Kidney (tissue), 14 donors: Measurements from ENCODE around the gene SHBG. TPM values are rescaled to one million over a fixed set of nuclear protein-coding genes. Genes with fewer than 3 reads are reported as not detected.

ENCODE experiments used
- DNase-seq, 5 donors: peaks; one replicate each; pipeline ENCODE4 v3.0.0-alpha.2; 2013 to 2020
- FAIRE-seq: peaks from 2 replicates; lab custom pipeline; 2012; peaks lifted over from hg19 to GRCh38; lab: Jason Lieb, UNC
- H3K27ac ChIP-seq, 2 donors: one replicate each; pipeline ENCODE4 v1.7.0; 2013; ENCODE audit warnings: low read depth in 2 of 2, low read length in 2 of 2, inconsistent platforms in 1 of 2
- H3K27me3 ChIP-seq: one replicate; pipeline ENCODE4 v1.7.1; 2013; ENCODE audit warnings: low read length, inconsistent platforms; ENCODE audit not compliant: control insufficient read depth, insufficient read depth
- H3K36me3 ChIP-seq, 3 donors: one replicate each; pipeline versions ENCODE4 v1.7.0 to v1.7.1; 2013; ENCODE audit warnings: low read length in 3 of 3, control low read depth in 1 of 3, inconsistent platforms in 1 of 3; ENCODE audit not compliant: insufficient read depth in 3 of 3, control insufficient read depth in 2 of 3
- H3K4me1 ChIP-seq, 3 donors: one replicate each; pipeline versions ENCODE4 v1.7.0 to v1.7.1; 2013; ENCODE audit warnings: low read length in 3 of 3, inconsistent platforms in 1 of 3, low read depth in 1 of 3; ENCODE audit not compliant: control insufficient read depth in 2 of 3, insufficient read depth in 2 of 3
- H3K4me3 ChIP-seq, 3 donors: one replicate each; pipeline versions ENCODE4 v1.7.0 to v1.8.1; 2013; ENCODE audit warnings: low read length in 3 of 3, control low read depth in 1 of 3, inconsistent platforms in 1 of 3
- H3K9ac ChIP-seq, 3 donors: one replicate each; pipeline versions ENCODE4 v1.7.0 to v1.7.1; 2013; ENCODE audit warnings: low read length in 3 of 3, control low read depth in 1 of 3, inconsistent platforms in 1 of 3
- H3K9me3 ChIP-seq, 3 donors: one replicate each; pipeline versions ENCODE4 v1.7.0 to v1.7.1; 2013; ENCODE audit warnings: low read length in 3 of 3, control low read depth in 1 of 3, inconsistent platforms in 1 of 3; ENCODE audit not compliant: control insufficient read depth in 2 of 3, insufficient read depth in 1 of 3
- CTCF ChIP-seq: IDR thresholded peaks from 3 replicates; pipeline ENCODE4 v1.5.1; 2012; ENCODE audit warnings: mild to moderate bottlenecking, moderate library complexity, borderline replicate concordance; ENCODE audit not compliant: insufficient read depth; ENCODE audit errors: extremely low read depth
- intact Hi-C: fragments of 100-400 bp; cut with DNase I; formaldehyde crosslinking; loops from one replicate; pipeline ENCODE4 v1.11.1; 2022
- polyA plus RNA-seq: library from polyadenylated mRNA; stranded (reverse); fragments of 350-450 nt; fragmentation: Illumina TruSeq; extraction: RNeasy Lipid Tissue Mini Kit (QIAGEN cat#74804); gene quantifications from one replicate; pipeline ENCODE4 v1.2.3, GENCODE V29; 2014; ENCODE audit warnings: low read depth, low replicate concordance; ENCODE audit not compliant: insufficient read depth
- total RNA-seq: library from RNA; stranded (reverse); fragmentation: NEBNext Ultra II Directional; extraction: Animal tissue kit (Norgen Biotek cat#: 25700); gene quantifications from one replicate; pipeline ENCODE4 v1.2.1, GENCODE V29; 2021
- donor health status: control.
- donor health status: control.
- donor health status: control.
- donor health status: control.
- donor health status: control.
- donor health status: DM: yes; HTN: yes; CAD: no.
- donor health status: Normal renal cell carcinoma (clear cell type).

SHBG gene
- total and polyA plus RNA-seq, 2 donors from 2014 or later, result 0.57 to 4.6 TPM

DNA sequence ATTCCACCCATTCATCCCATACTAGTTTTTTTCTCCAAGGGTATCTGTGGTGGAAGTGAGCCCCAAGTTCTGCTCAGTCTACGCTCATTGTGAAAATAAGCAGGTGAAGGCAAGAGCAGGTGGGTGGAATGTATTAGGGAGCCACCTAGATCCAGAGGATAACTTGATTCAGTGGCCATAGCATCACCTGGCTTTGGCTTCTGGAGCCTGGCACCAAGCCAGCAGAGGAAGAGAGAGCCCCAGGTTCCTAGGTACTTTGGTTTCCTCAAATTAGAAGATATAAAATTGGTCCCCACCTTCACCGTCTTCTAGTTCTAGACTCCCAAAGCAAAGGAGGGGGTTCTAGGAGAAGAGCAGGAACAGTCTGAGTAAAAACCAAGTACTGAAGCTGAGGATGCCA, 19.3 kb upstream of the SHBG start:
- H3K9me3 ChIP-seq, result no peaks in the 10 kb centered on the region
- TF ChIP-seq CTCF, result no peak
- H3K27me3 ChIP-seq, result no peaks in the 10 kb centered on the region
- H3K4me1 ChIP-seq, result peaks cover 4 to 22% (median 17%) of the 10 kb centered on the region in 3 donors
- FAIRE-seq (no peak), DNase-seq (no peak)
- intact Hi-C loops, result no loop called here
- H3K9ac ChIP-seq, result no peak overlapping the region
- H3K27ac ChIP-seq, result no peak overlapping the region
- H3K4me3 ChIP-seq, result no peak overlapping the region
- peaks cover 2 to 5% (median 3%) of the 10 kb centered on the region in 3 donors for H3K36me3 ChIP-seq

DNA sequence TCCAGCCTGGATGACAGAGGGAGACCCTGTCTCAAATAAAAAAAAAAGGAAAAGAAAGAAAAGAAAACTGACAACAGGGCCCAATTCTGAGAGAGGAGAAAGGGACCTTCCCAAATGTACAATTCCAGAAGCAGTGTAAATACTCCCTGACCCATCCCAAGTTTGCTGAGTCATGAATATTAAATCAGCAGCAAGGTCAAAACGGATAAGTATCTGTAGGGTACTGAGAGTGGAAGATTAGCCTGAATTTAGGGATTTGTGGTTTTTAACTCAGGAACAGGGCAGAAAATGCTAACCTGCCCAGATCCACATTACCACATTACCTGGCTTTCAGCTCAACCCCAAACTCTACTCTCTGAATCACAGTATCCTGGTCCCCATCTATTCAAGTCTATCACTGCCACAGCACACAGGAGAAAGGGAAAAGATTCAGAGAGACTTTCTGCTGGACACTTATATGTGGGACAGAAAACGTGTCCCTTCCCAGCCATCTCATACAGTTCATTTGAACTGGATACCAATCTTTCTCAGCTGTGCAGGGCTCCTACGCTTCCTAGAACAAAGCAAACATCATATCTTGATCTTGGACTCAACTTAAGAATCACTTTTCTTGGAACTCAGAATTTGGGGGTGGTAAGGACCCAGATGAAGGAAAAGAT, 18.2 kb upstream of the SHBG start:
- peak overlapping the region in 2 of 3 donors; percentile 23 to 53 for H3K9ac ChIP-seq

DNA sequence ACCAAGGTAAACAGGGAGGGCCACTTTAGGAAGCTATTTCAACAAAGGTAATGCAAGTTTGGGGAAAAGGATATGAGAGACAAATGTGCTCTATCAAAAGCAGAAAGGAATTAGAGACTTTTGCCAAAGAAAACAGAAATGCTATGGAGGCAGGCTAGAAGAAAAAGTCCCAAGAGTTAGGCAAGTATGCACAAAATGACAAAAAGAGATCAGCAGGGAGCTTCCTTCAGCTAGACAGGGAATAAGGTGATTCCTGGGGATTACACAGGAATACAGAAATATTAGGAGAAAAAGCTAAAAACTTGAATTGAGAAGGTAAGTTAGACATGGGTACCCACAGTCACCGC, 17.7 kb upstream of the SHBG start:
- intact Hi-C loops, result no loop called here
- FAIRE-seq (no peak), DNase-seq (peak in 1 of 5 donors; percentile 48)
- no peaks in the 10 kb centered on the region for H3K9me3 ChIP-seq
- H3K9ac ChIP-seq, result peak overlapping the region in 1 of 3 donors; percentile 53
- peak overlapping the region in 1 of 2 donors; percentile 15 for H3K27ac ChIP-seq
- TF ChIP-seq CTCF, result no peak
- peak overlapping the region in 2 of 3 donors; percentile 3 to 28 for H3K4me3 ChIP-seq
- H3K27me3 ChIP-seq, result no peaks in the 10 kb centered on the region
- peaks cover 2 to 3% (median 3%) of the 10 kb centered on the region in 3 donors for H3K36me3 ChIP-seq
- peaks cover 4 to 22% (median 17%) of the 10 kb centered on the region in 3 donors for H3K4me1 ChIP-seq

More for the DNA sequence above, 18.2 kb upstream of the SHBG start:
- H3K4me3 ChIP-seq, result peak overlapping the region; percentile 3 to 28 (median 7)
- FAIRE-seq (no peak), DNase-seq (no peak)
- no peaks in the 10 kb centered on the region for H3K27me3 ChIP-seq
- no peak for TF ChIP-seq CTCF
- no peaks in the 10 kb centered on the region for H3K9me3 ChIP-seq
- peak overlapping the region in 1 of 2 donors; percentile 15 for H3K27ac ChIP-seq
- peaks cover 2 to 3% (median 3%) of the 10 kb centered on the region in 3 donors for H3K36me3 ChIP-seq
- peaks cover 4 to 22% (median 17%) of the 10 kb centered on the region in 3 donors for H3K4me1 ChIP-seq
- intact Hi-C loops, result no loop called here
